Suprapubic skin (tissue), 4 donors: ENCODE results near the gene CHST15. TPM values are rescaled to one million over a fixed set of nuclear protein-coding genes. Genes with fewer than 3 reads are reported as not detected.

Experiments used
- DNase-seq, 2 donors: peaks; one replicate each; pipeline ENCODE4 v3.0.0-alpha.2; 2019; ENCODE audit warnings: low spot score in 2 of 2
- H3K27ac ChIP-seq: fragments of 200-600 bp; sonication (generic); one replicate; pipeline ENCODE4 v1.5.1; 2019
- H3K27me3 ChIP-seq: fragments of 200-600 bp; sonication (generic); one replicate; pipeline ENCODE4 v1.5.1; 2019
- H3K36me3 ChIP-seq: fragments of 200-600 bp; sonication (generic); one replicate; pipeline ENCODE4 v1.5.1; 2019
- H3K4me1 ChIP-seq: fragments of 200-600 bp; sonication (generic); one replicate; pipeline ENCODE4 v1.5.1; 2019
- H3K4me3 ChIP-seq: fragments of 200-600 bp; sonication (generic); one replicate; pipeline ENCODE4 v1.5.1; 2019; ENCODE audit warnings: mild to moderate bottlenecking
- H3K9me3 ChIP-seq: fragments of 200-600 bp; sonication (generic); one replicate; pipeline ENCODE4 v1.5.1; 2019
- EP300 ChIP-seq: sonication (generic); formaldehyde crosslinking; IDR thresholded peaks from one replicate; pipeline ENCODE4 v1.6.1; 2017; ENCODE audit warnings: antibody characterized with exemption
- POLR2A ChIP-seq, 2 donors: fragments of 450-650 bp; IDR thresholded peaks; one replicate each; pipeline ENCODE4 v1.6.1; 2017; ENCODE audit warnings: antibody characterized with exemption in 2 of 2, mild to moderate bottlenecking in 2 of 2, moderate library complexity in 2 of 2
- POLR2AphosphoS5 ChIP-seq, 3 donors: sonication (generic); formaldehyde crosslinking; IDR thresholded peaks; one replicate each; pipeline ENCODE4 v1.6.1; 2017; ENCODE audit warnings: antibody characterized with exemption in 3 of 3
- WGBS: methylation state at CpG from one replicate; pipeline ENCODE4 v1.1.5; 2018; 5-methylcytosine and 5-hydroxymethylcytosine counted together
- total RNA-seq, 4 donors: library from RNA; depleted of rRNA; stranded (reverse); fragments of >200 nt; gene quantifications; one replicate each; pipeline ENCODE4 v1.1.0, GENCODE V29; 2016
- TF ChIP-seq, protein P1 (sequence below), 2 donors: fragments of 200-600 bp in 1 of 2; fragments of 450-650 bp in 1 of 2; sonication (generic) in 1 of 2; IDR thresholded peaks; one replicate each; pipeline ENCODE4 v1.5.1; 2016 to 2019; ENCODE audit warnings: antibody characterized with exemption in 2 of 2, mild to moderate bottlenecking in 1 of 2, moderate library complexity in 1 of 2

CHST15 gene
- total RNA-seq, 4 donors from 2014 or later: 20.6 to 59.1 (median 22.8) TPM

DNA sequence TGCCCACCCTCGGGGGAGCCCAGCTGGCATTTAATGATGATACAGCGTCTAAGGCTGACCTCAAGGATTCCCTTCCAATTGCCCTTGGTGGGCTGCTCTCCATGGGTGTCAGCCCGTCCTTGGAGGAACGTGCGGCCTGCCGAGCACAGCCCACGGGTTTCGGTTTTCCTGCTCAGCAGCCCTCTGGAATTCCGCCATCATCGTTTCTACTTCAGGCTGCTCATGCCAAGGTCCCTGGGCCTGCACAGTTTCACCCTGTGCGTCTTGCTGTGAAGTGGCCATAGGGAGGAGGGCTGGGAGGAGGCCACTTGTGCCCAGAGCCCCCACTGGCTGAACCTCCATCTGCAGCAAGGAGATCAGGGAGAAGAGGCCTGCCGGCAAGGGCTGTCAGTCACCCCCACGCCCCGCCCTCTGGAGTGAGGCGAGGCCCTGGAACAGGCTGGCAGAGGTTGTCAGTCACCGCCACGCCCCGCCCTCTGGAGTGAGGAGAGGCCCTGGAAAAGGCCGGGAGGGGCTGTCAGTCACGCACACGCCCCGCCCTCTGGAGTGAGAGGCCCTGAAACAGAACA lies 82.8 kb downstream of the CHST15 start:
- Histone ChIP-seq H3K27ac (no peak overlapping the region), H3K9me3 (peaks cover 6% of the 10 kb centered on the region), H3K4me3 (no peak overlapping the region), H3K27me3 (no peaks in the 10 kb centered on the region), H3K4me1 (peaks cover 3% of the 10 kb centered on the region), H3K36me3 (peaks cover 39% of the 10 kb centered on the region)
- 83% methylated on average over 20 of the region's 22 CpGs for WGBS
- DNase-seq: no peak
- no peak for TF ChIP-seq EP300
- TF ChIP-seq POLR2A (IDR thresholded peaks at IDR 0.05): no peak
- TF ChIP-seq, protein P1, sequence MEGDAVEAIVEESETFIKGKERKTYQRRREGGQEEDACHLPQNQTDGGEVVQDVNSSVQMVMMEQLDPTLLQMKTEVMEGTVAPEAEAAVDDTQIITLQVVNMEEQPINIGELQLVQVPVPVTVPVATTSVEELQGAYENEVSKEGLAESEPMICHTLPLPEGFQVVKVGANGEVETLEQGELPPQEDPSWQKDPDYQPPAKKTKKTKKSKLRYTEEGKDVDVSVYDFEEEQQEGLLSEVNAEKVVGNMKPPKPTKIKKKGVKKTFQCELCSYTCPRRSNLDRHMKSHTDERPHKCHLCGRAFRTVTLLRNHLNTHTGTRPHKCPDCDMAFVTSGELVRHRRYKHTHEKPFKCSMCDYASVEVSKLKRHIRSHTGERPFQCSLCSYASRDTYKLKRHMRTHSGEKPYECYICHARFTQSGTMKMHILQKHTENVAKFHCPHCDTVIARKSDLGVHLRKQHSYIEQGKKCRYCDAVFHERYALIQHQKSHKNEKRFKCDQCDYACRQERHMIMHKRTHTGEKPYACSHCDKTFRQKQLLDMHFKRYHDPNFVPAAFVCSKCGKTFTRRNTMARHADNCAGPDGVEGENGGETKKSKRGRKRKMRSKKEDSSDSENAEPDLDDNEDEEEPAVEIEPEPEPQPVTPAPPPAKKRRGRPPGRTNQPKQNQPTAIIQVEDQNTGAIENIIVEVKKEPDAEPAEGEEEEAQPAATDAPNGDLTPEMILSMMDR (IDR thresholded peaks at IDR 0.05): no peak
- TF ChIP-seq POLR2AphosphoS5 (IDR thresholded peaks at IDR 0.05): no peak

- DNase-seq: no peak
- Histone ChIP-seq H3K27ac (no peak overlapping the region), H3K36me3 (peaks cover 39% of the 10 kb centered on the region), H3K27me3 (no peaks in the 10 kb centered on the region), H3K4me1 (peaks cover 3% of the 10 kb centered on the region), H3K4me3 (no peak overlapping the region), H3K9me3 (peaks cover 6% of the 10 kb centered on the region)
- 93% methylated on average over 20 of the region's 20 CpGs for WGBS
- TF ChIP-seq POLR2AphosphoS5 (IDR thresholded peaks at IDR 0.05) (no peak), POLR2A (IDR thresholded peaks at IDR 0.05) (no peak), EP300 (no peak)
- TF ChIP-seq, protein P1 (IDR thresholded peaks at IDR 0.05): no peak
These were observed 83.4 kb downstream of the CHST15 start for GRCh38 chr10:124010024-124010423.

DNA sequence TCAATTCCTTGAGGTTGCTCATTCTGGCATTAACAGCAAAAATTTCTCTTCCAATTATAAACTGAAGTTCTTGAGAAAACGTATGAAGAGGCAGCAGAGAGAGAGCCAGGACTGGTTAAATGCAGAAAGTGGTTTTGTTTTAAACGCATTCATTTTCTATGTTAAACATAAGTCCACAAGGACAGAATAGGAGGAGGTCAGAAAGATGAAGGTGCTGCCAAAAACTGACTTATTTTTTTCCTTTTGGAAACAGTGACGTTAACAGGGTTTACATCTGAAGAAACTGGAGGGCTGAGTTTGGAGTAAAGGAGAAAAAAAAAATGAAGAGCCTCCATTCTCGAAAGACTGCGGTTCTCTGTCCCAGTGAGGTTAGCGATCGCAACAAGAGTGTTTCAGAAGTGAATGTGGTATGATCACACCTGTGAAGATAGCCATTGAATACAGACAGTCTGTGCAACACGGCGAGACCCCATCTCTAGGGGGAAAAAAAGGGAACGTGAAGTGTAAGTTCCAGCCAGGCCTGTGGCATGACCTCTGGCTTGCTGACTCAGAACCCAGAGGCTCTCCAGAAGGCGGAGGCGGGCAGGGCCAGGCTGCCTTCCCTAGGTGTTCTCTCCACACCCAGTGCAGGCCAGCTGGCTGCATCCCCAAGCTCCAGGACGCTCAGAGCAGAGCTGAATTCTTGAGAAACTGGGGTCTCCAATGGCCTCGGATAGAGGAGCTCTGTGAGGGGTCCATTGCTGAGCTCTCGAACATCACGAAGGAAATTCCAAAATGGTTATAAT lies 84.0 kb downstream of the CHST15 start:
- TF ChIP-seq EP300 (no peak), POLR2A (IDR thresholded peaks at IDR 0.05) (no peak), POLR2AphosphoS5 (IDR thresholded peaks at IDR 0.05) (no peak)
- TF ChIP-seq, protein P1 (IDR thresholded peaks at IDR 0.05): no peak
- Histone ChIP-seq H3K36me3 (peaks cover 39% of the 10 kb centered on the region), H3K9me3 (peaks cover 6% of the 10 kb centered on the region), H3K27me3 (no peaks in the 10 kb centered on the region), H3K4me1 (peaks cover 3% of the 10 kb centered on the region), H3K4me3 (no peak overlapping the region), H3K27ac (no peak overlapping the region)
- DNase-seq: peak in 1 of 2 donors; percentile 24
- 84% methylated on average over 16 of the region's 16 CpGs for WGBS

DNA sequence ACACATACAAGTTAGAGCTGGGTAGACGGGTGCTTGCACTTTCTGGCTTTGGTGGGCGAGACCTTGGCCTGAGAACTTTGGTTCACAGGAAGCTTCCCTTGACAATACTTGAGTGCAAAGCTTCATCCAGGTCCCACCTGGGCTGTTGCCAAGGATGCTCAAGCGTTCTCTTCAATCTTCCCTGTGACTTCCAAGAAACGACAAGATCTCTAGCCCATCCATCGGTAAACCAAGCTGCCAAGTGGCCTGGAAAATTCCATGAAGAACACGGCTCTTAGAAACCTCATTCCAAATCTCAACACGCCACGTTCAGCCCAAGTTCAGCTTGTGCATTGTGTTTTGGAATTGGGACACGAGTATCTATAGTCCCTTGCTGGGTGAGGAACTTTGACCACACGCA lies 84.7 kb downstream of the CHST15 start:
- peak in 1 of 2 donors; percentile 43 for DNase-seq
- Histone ChIP-seq H3K4me1 (peaks cover 3% of the 10 kb centered on the region), H3K27me3 (no peaks in the 10 kb centered on the region), H3K9me3 (peaks cover 6% of the 10 kb centered on the region), H3K4me3 (no peak overlapping the region), H3K36me3 (peaks cover 31% of the 10 kb centered on the region), H3K27ac (no peak overlapping the region)
- WGBS: 83% methylated on average over 10 of the region's 10 CpGs
- TF ChIP-seq EP300 (no peak), POLR2AphosphoS5 (IDR thresholded peaks at IDR 0.05) (no peak), POLR2A (IDR thresholded peaks at IDR 0.05) (no peak)
- TF ChIP-seq, protein P1 (IDR thresholded peaks at IDR 0.05): no peak

- Histone ChIP-seq H3K4me1 (peaks cover 3% of the 10 kb centered on the region), H3K9me3 (peaks cover 2% of the 10 kb centered on the region), H3K27me3 (no peaks in the 10 kb centered on the region), H3K27ac (no peak overlapping the region), H3K4me3 (no peak overlapping the region), H3K36me3 (peaks cover 30% of the 10 kb centered on the region)
- TF ChIP-seq POLR2A (IDR thresholded peaks at IDR 0.05) (no peak), EP300 (no peak), POLR2AphosphoS5 (IDR thresholded peaks at IDR 0.05) (no peak)
- TF ChIP-seq, protein P1 (IDR thresholded peaks at IDR 0.05): no peak
- peak in 1 of 2 donors; percentile 30 for DNase-seq
- WGBS: 85% methylated on average over 14 of the region's 14 CpGs
These were observed 85.2 kb downstream of the CHST15 start for GRCh38 chr10:124008187-124008586.
